ENCODE data around the gene PIH1D1. TPM values are rescaled to one million over a fixed set of nuclear protein-coding genes. Genes with fewer than 3 reads are reported as not detected.

Gene PIH1D1
- total RNA-seq, 2 experiments from 2014 or later, result 124 to 126 TPM

DNA sequence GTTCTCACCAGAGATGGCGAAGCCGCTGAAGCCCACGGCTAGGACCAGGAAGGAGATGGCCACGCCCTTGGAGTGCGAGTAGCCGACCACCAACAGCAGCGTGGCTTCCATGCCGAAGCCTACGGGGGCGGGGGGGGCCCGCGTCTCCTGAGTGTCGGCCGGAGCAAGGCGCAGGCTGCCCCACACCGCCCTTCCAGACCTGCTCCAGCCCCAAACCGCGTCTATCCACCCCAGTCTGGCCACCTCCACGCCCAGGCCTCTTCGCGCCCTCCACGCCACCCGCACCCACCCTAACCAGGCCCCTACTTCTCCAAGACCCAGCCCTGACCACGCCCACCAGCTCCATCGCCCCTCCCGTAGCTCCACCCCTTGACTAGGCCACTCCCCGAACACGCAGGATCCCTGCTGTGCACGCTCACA lies 20.3 kb downstream of the PIH1D1 start:
- POLR2A ChIA-PET, result interaction anchor here (0.6 to 1.0 kb wide), 2 partner anchors 34 to 552 kb away, joined by 3 to 4 read pairs; no protein-coding TSS in a partner anchor
- no peak for ATAC-seq

DNA sequence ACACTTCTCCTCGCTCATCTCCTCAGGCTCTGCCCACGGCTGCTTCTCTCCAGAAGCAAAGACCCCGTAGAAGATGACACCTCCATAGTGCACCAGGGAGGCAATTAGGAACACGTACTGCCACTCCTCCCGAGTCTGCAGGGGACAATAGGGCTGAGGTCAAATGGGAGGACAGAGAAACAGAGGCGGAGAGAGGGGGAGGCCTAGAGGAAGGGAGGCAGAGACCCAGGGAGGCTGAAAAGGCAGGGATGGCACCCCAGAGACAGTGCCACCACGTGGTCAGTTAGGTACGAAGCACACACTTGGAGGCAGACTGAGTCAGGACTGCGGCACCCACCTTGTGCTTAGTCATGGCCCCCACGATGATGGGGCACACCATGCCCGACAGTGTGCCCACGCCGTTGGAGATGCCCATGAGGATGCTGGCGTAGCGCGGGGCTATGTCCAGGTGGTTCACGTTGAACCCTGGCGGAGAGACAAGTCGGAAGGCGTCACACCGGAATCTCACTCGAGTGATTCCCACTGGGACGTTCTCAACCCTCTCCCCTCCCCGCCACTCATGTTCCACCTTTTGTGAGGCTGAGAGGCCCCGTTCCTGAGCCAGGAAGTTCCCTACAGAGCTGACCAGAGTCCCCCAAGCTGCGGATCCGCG lies 20.8 kb downstream of the PIH1D1 start:
- H3K4me3 Mint-ChIP-seq, result no peak overlapping the region
- peak; percentile 66 for DNase-seq
- no peaks in the 10 kb centered on the region for H3K36me3 Mint-ChIP-seq (ENCODE audit: low read depth)
- H3K9me3 Mint-ChIP-seq, result no peaks in the 10 kb centered on the region
- no peak overlapping the region for H3K27ac Mint-ChIP-seq
- H3K4me1 Mint-ChIP-seq (ENCODE audit: low read depth), result peaks cover 32% of the 10 kb centered on the region
- ChIA-PET POLR2A (interaction anchor here (1.9 kb wide), 1 partner anchor 98 kb away, joined by 7 read pairs; no protein-coding TSS in a partner anchor), CTCF (interaction anchor here (0.9 to 2.4 kb wide), 3 partner anchors 10 to 115 kb away, joined by 3 to 6 read pairs (median 4); no protein-coding TSS in a partner anchor)
- TF ChIP-seq, protein P1, sequence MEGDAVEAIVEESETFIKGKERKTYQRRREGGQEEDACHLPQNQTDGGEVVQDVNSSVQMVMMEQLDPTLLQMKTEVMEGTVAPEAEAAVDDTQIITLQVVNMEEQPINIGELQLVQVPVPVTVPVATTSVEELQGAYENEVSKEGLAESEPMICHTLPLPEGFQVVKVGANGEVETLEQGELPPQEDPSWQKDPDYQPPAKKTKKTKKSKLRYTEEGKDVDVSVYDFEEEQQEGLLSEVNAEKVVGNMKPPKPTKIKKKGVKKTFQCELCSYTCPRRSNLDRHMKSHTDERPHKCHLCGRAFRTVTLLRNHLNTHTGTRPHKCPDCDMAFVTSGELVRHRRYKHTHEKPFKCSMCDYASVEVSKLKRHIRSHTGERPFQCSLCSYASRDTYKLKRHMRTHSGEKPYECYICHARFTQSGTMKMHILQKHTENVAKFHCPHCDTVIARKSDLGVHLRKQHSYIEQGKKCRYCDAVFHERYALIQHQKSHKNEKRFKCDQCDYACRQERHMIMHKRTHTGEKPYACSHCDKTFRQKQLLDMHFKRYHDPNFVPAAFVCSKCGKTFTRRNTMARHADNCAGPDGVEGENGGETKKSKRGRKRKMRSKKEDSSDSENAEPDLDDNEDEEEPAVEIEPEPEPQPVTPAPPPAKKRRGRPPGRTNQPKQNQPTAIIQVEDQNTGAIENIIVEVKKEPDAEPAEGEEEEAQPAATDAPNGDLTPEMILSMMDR (IDR thresholded peaks at IDR 0.05), result peak; percentile 30
- ATAC-seq, result peak; percentile 43
- intact Hi-C loops (cut with micrococcal nuclease), result no loop called here
- H3K27me3 Mint-ChIP-seq, result peaks cover 85% of the 10 kb centered on the region

More for the DNA sequence above, 20.3 kb downstream of the PIH1D1 start:
- intact Hi-C loops (cut with micrococcal nuclease), result no loop called here
- Mint-ChIP-seq H3K27me3 (peaks cover 85% of the 10 kb centered on the region), H3K27ac (no peak overlapping the region), H3K9me3 (no peaks in the 10 kb centered on the region), H3K36me3 (ENCODE audit: low read depth) (no peaks in the 10 kb centered on the region), H3K4me1 (ENCODE audit: low read depth) (peaks cover 34% of the 10 kb centered on the region), H3K4me3 (no peak overlapping the region)
- TF ChIP-seq, protein P1 (IDR thresholded peaks at IDR 0.05), result no peak
- peak; percentile 40 for DNase-seq
- CTCF ChIA-PET, result interaction anchor here (1.2 to 2.4 kb wide), 2 partner anchors 10 to 116 kb away, joined by 4 to 6 read pairs; no protein-coding TSS in a partner anchor

DNA sequence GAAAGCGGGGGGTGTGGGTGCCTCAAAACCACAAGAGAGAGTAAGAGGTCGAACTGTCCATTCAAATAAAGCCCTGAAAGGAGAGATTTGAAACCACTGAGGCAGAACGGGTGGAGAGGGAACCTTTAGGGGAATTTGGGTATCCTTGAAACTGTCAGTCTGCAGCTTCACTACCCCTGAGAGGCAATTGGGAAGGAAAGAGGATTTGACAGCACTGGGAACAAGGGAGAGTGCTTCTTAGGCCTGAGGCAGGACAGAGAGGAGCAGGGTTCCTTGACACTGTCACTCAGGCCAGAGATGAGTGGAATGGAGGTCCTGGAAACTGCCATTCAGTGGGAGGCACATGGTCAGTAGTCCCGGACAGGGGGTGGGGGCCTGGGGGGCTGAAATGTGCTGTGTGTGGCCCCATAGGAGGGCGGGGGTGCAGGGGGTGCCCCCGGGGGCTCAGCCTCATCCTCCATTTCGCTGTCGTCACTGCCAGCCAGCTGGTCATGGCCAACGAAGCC lies 21.4 kb downstream of the PIH1D1 start:
- ATAC-seq (no peak), DNase-seq (no peak)
- TF ChIP-seq, protein P1 (IDR thresholded peaks at IDR 0.05), result no peak
- Mint-ChIP-seq H3K4me3 (no peak overlapping the region), H3K4me1 (ENCODE audit: low read depth) (peaks cover 34% of the 10 kb centered on the region), H3K27ac (no peak overlapping the region), H3K36me3 (ENCODE audit: low read depth) (no peaks in the 10 kb centered on the region), H3K27me3 (peaks cover 85% of the 10 kb centered on the region), H3K9me3 (no peaks in the 10 kb centered on the region)
- ChIA-PET CTCF (interaction anchor here (0.9 to 2.4 kb wide), 3 partner anchors 9 to 38 kb away, joined by 3 to 6 read pairs (median 4); no protein-coding TSS in a partner anchor), POLR2A (interaction anchor here (1.0 to 1.9 kb wide), 2 partner anchors 10 to 97 kb away, joined by 4 to 7 read pairs; no protein-coding TSS in a partner anchor)
- intact Hi-C loops (cut with micrococcal nuclease), result no loop called here

DNA sequence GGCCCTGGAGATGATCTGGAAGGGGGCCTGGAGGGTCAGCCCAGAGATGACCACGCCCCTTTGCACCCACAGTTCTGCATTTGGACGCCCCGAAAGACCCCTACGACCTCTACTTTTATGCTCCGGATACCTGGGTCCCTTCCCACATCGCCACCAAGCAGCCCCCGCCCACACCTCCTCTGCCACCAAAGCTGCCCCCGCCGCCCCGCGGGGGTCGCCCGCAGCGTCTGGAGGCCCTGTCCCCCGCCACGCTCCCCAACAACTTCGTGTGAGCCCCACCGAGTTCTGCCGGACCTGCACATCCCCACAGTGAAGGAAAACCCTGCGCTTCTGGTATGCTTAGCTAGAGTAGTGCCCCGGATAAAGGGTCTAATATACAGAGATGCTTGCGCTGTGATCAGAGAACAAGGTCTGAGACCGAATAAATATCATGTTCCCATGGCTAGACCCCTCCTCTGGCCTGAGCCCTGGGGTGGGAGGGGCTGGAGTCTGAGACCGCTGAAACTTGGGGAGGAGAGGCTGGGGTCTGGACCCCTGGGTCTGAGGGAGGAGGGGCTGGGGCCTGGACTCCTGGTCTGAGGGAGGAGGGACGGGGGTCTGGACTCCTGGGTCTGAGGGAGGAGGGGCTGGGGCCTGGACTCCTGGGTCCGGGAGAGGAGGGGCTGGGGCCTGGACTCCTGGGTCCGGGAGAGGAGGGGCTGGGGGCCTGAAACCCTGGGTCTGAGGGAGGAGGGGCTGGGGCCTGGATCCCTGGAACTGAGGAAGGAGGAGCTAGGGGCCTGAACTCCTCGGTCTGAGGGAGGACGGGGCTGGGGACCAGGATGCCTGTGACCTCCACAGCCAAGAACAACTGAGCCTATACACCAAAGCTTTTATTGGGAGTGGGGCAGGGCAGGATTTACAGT lies 22.8 kb downstream of the PIH1D1 start:
- H3K4me1 Mint-ChIP-seq (ENCODE audit: low read depth), result peaks cover 39% of the 10 kb centered on the region
- TF ChIP-seq, protein P1 (IDR thresholded peaks at IDR 0.05), result no peak
- no peaks in the 10 kb centered on the region for H3K9me3 Mint-ChIP-seq
- POLR2A ChIA-PET, result interaction anchor here (1.0 to 1.9 kb wide), 4 partner anchors 12 to 96 kb away, joined by 3 to 7 read pairs (median 4); no protein-coding TSS in a partner anchor
- H3K27ac Mint-ChIP-seq, result no peak overlapping the region
- peaks cover 81% of the 10 kb centered on the region for H3K27me3 Mint-ChIP-seq
- CTCF ChIA-PET, result interaction anchor here (1.2 to 2.4 kb wide), 4 partner anchors 8 to 101 kb away, joined by 3 to 6 read pairs (median 4); no protein-coding TSS in a partner anchor
- H3K4me3 Mint-ChIP-seq, result no peak overlapping the region
- ATAC-seq, result no peak
- DNase-seq, result no peak
- intact Hi-C loops (cut with micrococcal nuclease), result loop anchor here (5.0 kb wide), 1 partner anchor 36 kb away; no protein-coding TSS in a partner anchor
- no peaks in the 10 kb centered on the region for H3K36me3 Mint-ChIP-seq (ENCODE audit: low read depth)

Data from activated CD8-positive, alpha-beta T cell treated with anti-CD3 and anti-CD28 coated beads for 36 hours (primary cell).